Spleen (tissue), 11 donors: ENCODE results near the gene PSMA3. TPM values are rescaled to one million over a fixed set of nuclear protein-coding genes. Genes with fewer than 3 reads are reported as not detected.

Experiments used
- DNase-seq: peaks from one replicate; pipeline ENCODE4 v3.0.0-alpha.2; 2020
- H3K27ac ChIP-seq, 8 donors: fragments of 200-600 bp; sonication (generic) in 7 of 8; 1 replicate in 4 of 8; 2 replicates in 4 of 8; pipeline versions ENCODE4 v1.5.0 to v1.8.0; 2016 to 2021; ENCODE audit warnings: inconsistent platforms in 4 of 8, mild to moderate bottlenecking in 4 of 8, moderate library complexity in 1 of 8
- H3K27me3 ChIP-seq, 7 donors: fragments of 200-600 bp; sonication (generic) in 6 of 7; replicated peaks in 1 of 7; 1 replicate in 4 of 7; 2 replicates in 3 of 7; pipeline versions ENCODE4 v1.5.0 to v1.8.0; 2016 to 2021; ENCODE audit warnings: inconsistent platforms in 3 of 7, mild to moderate bottlenecking in 1 of 7
- H3K36me3 ChIP-seq, 6 donors: fragments of 200-600 bp; sonication (generic) in 5 of 6; 1 replicate in 4 of 6; 2 replicates in 2 of 6; pipeline versions ENCODE4 v1.5.0 to v1.8.0; 2016 to 2021; ENCODE audit warnings: inconsistent platforms in 2 of 6
- H3K4me1 ChIP-seq, 6 donors: fragments of 200-600 bp; sonication (generic) in 5 of 6; 1 replicate in 3 of 6; 2 replicates in 3 of 6; pipeline versions ENCODE4 v1.5.0 to v1.8.0; 2016 to 2021; ENCODE audit warnings: inconsistent platforms in 3 of 6
- H3K4me3 ChIP-seq, 8 donors: fragments of 200-600 bp; sonication (generic) in 7 of 8; 1 replicate in 4 of 8; 2 replicates in 4 of 8; pipeline versions ENCODE4 v1.5.0 to v1.8.0; 2016 to 2021; ENCODE audit warnings: inconsistent platforms in 4 of 8, mild to moderate bottlenecking in 4 of 8, moderate library complexity in 2 of 8
- H3K9me3 ChIP-seq, 8 donors: fragments of 200-600 bp; sonication (generic) in 7 of 8; 1 replicate in 4 of 8; 2 replicates in 4 of 8; pipeline versions ENCODE4 v1.5.0 to v1.8.0; 2016 to 2021; ENCODE audit warnings: inconsistent platforms in 4 of 8
- POLR2A ChIP-seq, 3 donors: fragments of 450-650 bp; IDR thresholded peaks; one replicate each; pipeline ENCODE4 v1.5.1; 2017; ENCODE audit warnings: antibody characterized with exemption in 3 of 3, mild to moderate bottlenecking in 1 of 3
- POLR2AphosphoS5 ChIP-seq, 3 donors: sonication (generic); formaldehyde crosslinking; IDR thresholded peaks; one replicate each; pipeline ENCODE4 v1.5.1; 2017; ENCODE audit warnings: antibody characterized with exemption in 3 of 3
- WGBS, 5 donors: extraction: QIAGEN DNeasy Blood & Tissue Kit in 3 of 5; methylation state at CpG; one replicate each; pipeline versions ENCODE4 v1.1.5 to v1.1.7; 2013 to 2018; 5-methylcytosine and 5-hydroxymethylcytosine counted together
- intact Hi-C: fragments of 100-400 bp; cut with DNase I; formaldehyde crosslinking; loops from one replicate; pipeline ENCODE4 v1.15.0; 2023; ENCODE audit warnings: low total_unique reads
- polyA plus RNA-seq, 3 donors: library from polyadenylated mRNA; stranded (reverse); fragments of 200-250 nt; gene quantifications; one replicate each; pipeline ENCODE4 v1.2.1, GENCODE V29; 2013
- total RNA-seq, 7 donors: library from RNA; depleted of rRNA in 3 of 7; stranded (reverse); fragments of >200 nt in 3 of 7; fragmentation: NEBNext Ultra II Directional in 4 of 7; extraction: Animal tissue kit (Norgen Biotek cat#: 25700) in 4 of 7; gene quantifications; one replicate each; pipeline versions ENCODE4 v1.1.0 to v1.2.1, GENCODE V29; 2016 to 2021
- TF ChIP-seq, protein P1 (sequence below), 11 experiments: fragments of 200-600 bp in 7 of 11; fragments of 450-650 bp in 4 of 11; sonication (generic) in 4 of 11; IDR thresholded peaks in 8 of 11; conservative IDR thresholded peaks in 3 of 11; 1 replicate in 7 of 11; 2 replicates in 4 of 11; pipeline versions ENCODE4 v1.4.0 to v1.8.0; 2016 to 2021; ENCODE audit warnings: antibody characterized with exemption in 11 of 11, inconsistent platforms in 4 of 11, mild to moderate bottlenecking in 1 of 11
- donor health status: healthy with polysubstance abuse.
- donor health status: DM: no; HTN: no; CAD: no; lungs with moderate emphysema.
- donor health status: DM: no; HTN: no; CAD: no.
- donor health status: Bipolar disorder and iron deficiency.
- donor health status: healthy.
- donor health status: DM: no; HTN: no; CAD: no.
- donor health status: DM: yes; HTN: yes; CAD: no.

Gene PSMA3
- total and polyA plus RNA-seq, 10 donors = 91.7 to 162 (median 121) TPM

- H3K36me3 ChIP-seq = peaks cover 2 to 45% (median 31%) of the 10 kb centered on the region in 6 donors
- intact Hi-C loops = no loop called here
- H3K9me3 ChIP-seq = no peaks in the 10 kb centered on the region
- DNase-seq = peak; percentile 94
- peak within 1 kb of the TSS; percentile 92 to 99 (median 98) for H3K27ac ChIP-seq
- H3K27me3 ChIP-seq = no peaks in the 10 kb centered on the region
- H3K4me3 ChIP-seq = peak within 1 kb of the TSS; percentile 75 to 99 (median 98)
- peaks cover 24 to 78% (median 61%) of the 10 kb centered on the region in 6 donors for H3K4me1 ChIP-seq
- peak; percentile 78 to 97 (median 78) for TF ChIP-seq POLR2A (IDR thresholded peaks at IDR 0.05)
- TF ChIP-seq, protein P1, sequence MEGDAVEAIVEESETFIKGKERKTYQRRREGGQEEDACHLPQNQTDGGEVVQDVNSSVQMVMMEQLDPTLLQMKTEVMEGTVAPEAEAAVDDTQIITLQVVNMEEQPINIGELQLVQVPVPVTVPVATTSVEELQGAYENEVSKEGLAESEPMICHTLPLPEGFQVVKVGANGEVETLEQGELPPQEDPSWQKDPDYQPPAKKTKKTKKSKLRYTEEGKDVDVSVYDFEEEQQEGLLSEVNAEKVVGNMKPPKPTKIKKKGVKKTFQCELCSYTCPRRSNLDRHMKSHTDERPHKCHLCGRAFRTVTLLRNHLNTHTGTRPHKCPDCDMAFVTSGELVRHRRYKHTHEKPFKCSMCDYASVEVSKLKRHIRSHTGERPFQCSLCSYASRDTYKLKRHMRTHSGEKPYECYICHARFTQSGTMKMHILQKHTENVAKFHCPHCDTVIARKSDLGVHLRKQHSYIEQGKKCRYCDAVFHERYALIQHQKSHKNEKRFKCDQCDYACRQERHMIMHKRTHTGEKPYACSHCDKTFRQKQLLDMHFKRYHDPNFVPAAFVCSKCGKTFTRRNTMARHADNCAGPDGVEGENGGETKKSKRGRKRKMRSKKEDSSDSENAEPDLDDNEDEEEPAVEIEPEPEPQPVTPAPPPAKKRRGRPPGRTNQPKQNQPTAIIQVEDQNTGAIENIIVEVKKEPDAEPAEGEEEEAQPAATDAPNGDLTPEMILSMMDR (IDR thresholded peaks at IDR 0.05 in 8 of 11, conservative IDR thresholded peaks at IDR 0.05 in 3 of 11) = no peak
- TF ChIP-seq POLR2AphosphoS5 (IDR thresholded peaks at IDR 0.05) = peak; percentile 91 to 98 (median 95)
- 0 to 2% (median 1%) methylated on average over 34 to 79 of the region's 79 CpGs for WGBS, 5 donors
Measured at GRCh38 chr14:58298477-58299400, 54.1 kb downstream of the PSMA3 start, which contains the start of gene ARID4A. Gene ARID4A (plus strand): TSS chr14:58298555. CDS start chr14:58299855, 1,300 bp downstream.

DNA sequence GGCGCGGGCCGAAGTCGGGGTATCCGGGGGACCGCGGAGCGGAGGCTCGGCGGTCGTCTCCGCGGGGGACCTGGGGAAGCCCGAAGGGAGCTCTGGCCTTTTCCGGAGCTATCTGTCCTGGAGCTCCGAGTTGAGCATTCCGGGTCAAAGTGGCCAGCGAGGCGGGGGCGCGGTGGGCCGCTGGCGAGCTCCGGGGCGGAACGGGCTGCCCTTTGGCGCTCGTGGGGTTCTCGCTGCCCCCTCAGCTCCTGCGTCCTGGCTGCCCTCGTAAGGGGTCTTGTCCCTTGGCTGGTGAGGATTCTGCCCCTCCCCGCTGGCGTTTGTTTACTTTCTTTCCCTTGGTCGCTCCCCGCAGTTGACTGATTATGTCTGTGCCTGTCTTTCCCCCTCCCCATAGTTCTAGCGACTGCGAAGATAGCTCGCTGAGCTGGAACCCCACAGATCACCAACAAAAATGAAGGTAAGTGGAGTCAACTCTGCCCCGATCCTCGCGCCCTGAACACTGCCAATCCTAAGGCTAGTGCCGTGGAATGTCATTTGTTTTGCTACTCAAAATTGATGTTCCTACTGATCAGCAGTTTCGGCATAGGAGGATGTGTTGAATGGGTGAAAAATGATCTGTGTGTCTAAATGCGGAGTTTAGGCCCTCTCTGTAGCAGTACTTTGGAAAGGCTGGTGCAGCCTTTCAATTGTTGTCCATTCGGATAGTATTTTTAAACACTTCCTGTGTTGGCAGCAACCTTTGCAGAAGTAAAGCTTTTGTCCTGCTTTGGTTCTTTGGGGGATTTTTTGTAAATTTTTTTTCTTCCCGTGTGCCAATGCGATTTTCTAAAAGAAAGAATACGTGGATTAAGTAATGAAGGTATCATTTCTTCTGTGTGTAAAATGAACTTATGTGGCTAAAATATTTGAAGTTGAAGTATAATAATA lies 55.0 kb downstream of the PSMA3 start:
- WGBS, 5 donors = 1 to 2% (median 1%) methylated on average over 28 to 48 of the region's 48 CpGs
- Histone ChIP-seq H3K4me1 (peaks cover 24 to 78% (median 52%) of the 10 kb centered on the region in 6 donors), H3K9me3 (no peaks in the 10 kb centered on the region), H3K27me3 (no peaks in the 10 kb centered on the region), H3K36me3 (peaks cover 2 to 45% (median 26%) of the 10 kb centered on the region in 6 donors), H3K4me3 (peak overlapping the region; percentile 75 to 99 (median 98)), H3K27ac (peak overlapping the region; percentile 90 to 99 (median 98))
- intact Hi-C loops = no loop called here
- TF ChIP-seq POLR2A (IDR thresholded peaks at IDR 0.05) (no peak), POLR2AphosphoS5 (IDR thresholded peaks at IDR 0.05) (no peak)
- TF ChIP-seq, protein P1 (IDR thresholded peaks at IDR 0.05 in 8 of 11, conservative IDR thresholded peaks at IDR 0.05 in 3 of 11) = no peak
- DNase-seq = peak; percentile 90

DNA sequence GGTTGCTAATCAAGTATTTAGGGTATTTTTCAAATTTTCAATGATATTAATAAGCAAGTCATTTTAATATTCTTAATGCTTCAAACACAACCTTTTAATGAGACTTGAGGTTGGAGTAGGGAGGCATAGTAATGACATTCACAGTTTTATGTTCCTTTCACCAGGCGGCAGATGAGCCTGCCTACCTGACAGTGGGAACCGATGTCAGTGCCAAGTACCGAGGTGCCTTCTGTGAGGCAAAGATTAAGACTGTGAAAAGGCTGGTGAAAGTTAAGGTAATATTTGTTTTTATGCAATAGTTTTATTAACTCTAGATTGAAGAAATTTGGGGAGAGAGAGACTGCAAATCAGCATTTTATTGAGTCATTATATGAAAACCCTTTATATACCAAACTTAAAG lies 56.8 kb downstream of the PSMA3 start:
- intact Hi-C loops = no loop called here
- H3K4me1 ChIP-seq = peaks cover 17 to 76% (median 34%) of the 10 kb centered on the region in 6 donors
- no peak for DNase-seq
- WGBS, 5 donors = 94 to 97% (median 94%) methylated on average over 3 of the region's 3 CpGs
- H3K27me3 ChIP-seq = no peaks in the 10 kb centered on the region
- no peak overlapping the region for H3K4me3 ChIP-seq
- no peaks in the 10 kb centered on the region for H3K9me3 ChIP-seq
- no peak overlapping the region for H3K27ac ChIP-seq
- TF ChIP-seq POLR2A (IDR thresholded peaks at IDR 0.05) (no peak), POLR2AphosphoS5 (IDR thresholded peaks at IDR 0.05) (no peak)
- TF ChIP-seq, protein P1 (IDR thresholded peaks at IDR 0.05 in 8 of 11, conservative IDR thresholded peaks at IDR 0.05 in 3 of 11) = no peak
- peaks cover 0 to 52% (median 29%) of the 10 kb centered on the region in 6 donors for H3K36me3 ChIP-seq
